ENCODE data around the gene CAMTA1.

Gene CAMTA1

GRCh38 chr1:7528386-7529198, 743.3 kb downstream of the CAMTA1 start:
- H3K9me3 ChIP-seq (ENCODE audit: insufficient read depth, low read length) = no peaks in the 10 kb centered on the region
- no peak overlapping the region for H3K4me2 ChIP-seq (ENCODE audit: low read depth, low read length, poor library complexity, severe bottlenecking)
- H3K36me3 ChIP-seq (ENCODE audit: low read length) = no peaks in the 10 kb centered on the region
- H4K20me1 ChIP-seq (ENCODE audit: low read depth, low read length) = no peaks in the 10 kb centered on the region
- H3K9ac ChIP-seq (ENCODE audit: low read length) = no peak overlapping the region
- H3K27me3 ChIP-seq (ENCODE audit: low read length) = no peaks in the 10 kb centered on the region
- no peaks in the 10 kb centered on the region for H3K9me2 ChIP-seq (replicated peaks; ENCODE audit: insufficient read depth, low read length)
- H2AFZ ChIP-seq (ENCODE audit: low read depth, low read length, severe bottlenecking) = no peak overlapping the region
- H3K27ac ChIP-seq (ENCODE audit: low read depth, low read length) = no peak overlapping the region
- no peaks in the 10 kb centered on the region for H3F3A ChIP-seq (ENCODE audit: insufficient read depth)
- no peaks in the 10 kb centered on the region for H3K79me2 ChIP-seq (ENCODE audit: insufficient read depth, low read length)
- no peak overlapping the region for H3K4me3 ChIP-seq (ENCODE audit: insufficient read depth, low read length, poor library complexity, severe bottlenecking)
- no peak for TF ChIP-seq EZH2phosphoT487 (conservative IDR thresholded peaks at IDR 0.05; ENCODE audit: low read length)
- TF ChIP-seq, protein P1, sequence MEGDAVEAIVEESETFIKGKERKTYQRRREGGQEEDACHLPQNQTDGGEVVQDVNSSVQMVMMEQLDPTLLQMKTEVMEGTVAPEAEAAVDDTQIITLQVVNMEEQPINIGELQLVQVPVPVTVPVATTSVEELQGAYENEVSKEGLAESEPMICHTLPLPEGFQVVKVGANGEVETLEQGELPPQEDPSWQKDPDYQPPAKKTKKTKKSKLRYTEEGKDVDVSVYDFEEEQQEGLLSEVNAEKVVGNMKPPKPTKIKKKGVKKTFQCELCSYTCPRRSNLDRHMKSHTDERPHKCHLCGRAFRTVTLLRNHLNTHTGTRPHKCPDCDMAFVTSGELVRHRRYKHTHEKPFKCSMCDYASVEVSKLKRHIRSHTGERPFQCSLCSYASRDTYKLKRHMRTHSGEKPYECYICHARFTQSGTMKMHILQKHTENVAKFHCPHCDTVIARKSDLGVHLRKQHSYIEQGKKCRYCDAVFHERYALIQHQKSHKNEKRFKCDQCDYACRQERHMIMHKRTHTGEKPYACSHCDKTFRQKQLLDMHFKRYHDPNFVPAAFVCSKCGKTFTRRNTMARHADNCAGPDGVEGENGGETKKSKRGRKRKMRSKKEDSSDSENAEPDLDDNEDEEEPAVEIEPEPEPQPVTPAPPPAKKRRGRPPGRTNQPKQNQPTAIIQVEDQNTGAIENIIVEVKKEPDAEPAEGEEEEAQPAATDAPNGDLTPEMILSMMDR (IDR thresholded peaks at IDR 0.05; ENCODE audit: insufficient read depth, low read length, poor library complexity, severe bottlenecking) = no peak

GRCh38 chr1:7529917-7530316, 744.7 kb downstream of the CAMTA1 start:
- Histone ChIP-seq H3K9me3 (ENCODE audit: insufficient read depth, low read length) (no peaks in the 10 kb centered on the region), H3K4me3 (ENCODE audit: insufficient read depth, low read length, poor library complexity, severe bottlenecking) (no peak overlapping the region), H4K20me1 (ENCODE audit: low read depth, low read length) (no peaks in the 10 kb centered on the region), H3K36me3 (ENCODE audit: low read length) (no peaks in the 10 kb centered on the region), H3K9me2 (replicated peaks; ENCODE audit: insufficient read depth, low read length) (no peaks in the 10 kb centered on the region), H3F3A (ENCODE audit: insufficient read depth) (no peaks in the 10 kb centered on the region), H3K4me2 (ENCODE audit: low read depth, low read length, poor library complexity, severe bottlenecking) (no peak overlapping the region), H3K9ac (ENCODE audit: low read length) (no peak overlapping the region), H2AFZ (ENCODE audit: low read depth, low read length, severe bottlenecking) (no peak overlapping the region), H3K27me3 (ENCODE audit: low read length) (no peaks in the 10 kb centered on the region), H3K79me2 (ENCODE audit: insufficient read depth, low read length) (no peaks in the 10 kb centered on the region), H3K27ac (ENCODE audit: low read depth, low read length) (no peak overlapping the region)
- no peak for TF ChIP-seq EZH2phosphoT487 (conservative IDR thresholded peaks at IDR 0.05; ENCODE audit: low read length)
- TF ChIP-seq, protein P1 (IDR thresholded peaks at IDR 0.05; ENCODE audit: insufficient read depth, low read length, poor library complexity, severe bottlenecking) = no peak

DNA sequence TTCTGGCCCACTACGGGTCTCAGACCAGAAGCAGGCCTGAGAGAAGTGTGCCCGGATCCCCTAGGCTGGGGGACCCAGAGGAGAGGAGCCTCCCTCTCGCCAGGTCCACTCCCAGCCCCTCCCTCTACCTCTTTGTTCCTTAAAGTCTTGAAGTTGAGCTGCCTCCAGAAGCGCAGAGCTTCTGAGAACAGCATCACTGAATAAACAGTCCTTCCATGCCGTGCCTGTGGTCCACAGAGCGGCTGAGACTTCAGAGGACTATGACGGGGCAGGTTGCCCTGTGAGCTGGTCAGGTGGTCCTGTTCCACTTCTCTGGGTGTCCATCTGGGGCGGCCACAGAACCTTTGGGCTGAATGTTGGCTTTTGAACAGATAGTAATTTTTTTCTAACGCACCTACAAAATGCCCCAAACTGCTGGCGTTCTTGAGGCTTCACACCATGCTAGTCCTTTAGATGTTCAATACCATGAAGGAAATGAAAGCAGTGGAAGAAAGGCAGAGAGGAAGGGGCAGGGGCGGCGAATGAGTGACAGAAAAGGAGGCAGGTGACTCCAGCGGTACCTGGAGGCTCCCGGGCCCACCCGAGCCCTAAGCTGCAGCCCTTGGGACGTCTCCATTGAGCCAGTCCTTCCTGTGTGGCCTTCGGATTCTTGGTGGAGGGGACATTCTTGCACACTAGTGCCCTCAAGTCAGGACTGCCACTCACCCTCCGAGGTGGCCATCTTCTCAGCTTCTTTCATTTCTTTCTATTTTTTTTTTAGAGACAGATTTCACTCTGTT, 746.5 kb downstream of the CAMTA1 start:
- H3K4me3 ChIP-seq (ENCODE audit: insufficient read depth, low read length, poor library complexity, severe bottlenecking) = no peak overlapping the region
- no peak overlapping the region for H2AFZ ChIP-seq (ENCODE audit: low read depth, low read length, severe bottlenecking)
- TF ChIP-seq, protein P1 (IDR thresholded peaks at IDR 0.05; ENCODE audit: insufficient read depth, low read length, poor library complexity, severe bottlenecking) = no peak
- no peak for TF ChIP-seq EZH2phosphoT487 (conservative IDR thresholded peaks at IDR 0.05; ENCODE audit: low read length)
- no peaks in the 10 kb centered on the region for H3K36me3 ChIP-seq (ENCODE audit: low read length)
- H3K79me2 ChIP-seq (ENCODE audit: insufficient read depth, low read length) = no peaks in the 10 kb centered on the region
- H4K20me1 ChIP-seq (ENCODE audit: low read depth, low read length) = no peaks in the 10 kb centered on the region
- H3F3A ChIP-seq (ENCODE audit: insufficient read depth) = no peaks in the 10 kb centered on the region
- no peak overlapping the region for H3K9ac ChIP-seq (ENCODE audit: low read length)
- H3K27ac ChIP-seq (ENCODE audit: low read depth, low read length) = no peak overlapping the region
- no peaks in the 10 kb centered on the region for H3K9me2 ChIP-seq (replicated peaks; ENCODE audit: insufficient read depth, low read length)
- H3K4me2 ChIP-seq (ENCODE audit: low read depth, low read length, poor library complexity, severe bottlenecking) = no peak overlapping the region
- no peaks in the 10 kb centered on the region for H3K9me3 ChIP-seq (ENCODE audit: insufficient read depth, low read length)
- no peaks in the 10 kb centered on the region for H3K27me3 ChIP-seq (ENCODE audit: low read length)

Data from SU-DHL-6 (cell line).